ENCODE data around the gene NUDT22.

NUDT22 gene

DNA sequence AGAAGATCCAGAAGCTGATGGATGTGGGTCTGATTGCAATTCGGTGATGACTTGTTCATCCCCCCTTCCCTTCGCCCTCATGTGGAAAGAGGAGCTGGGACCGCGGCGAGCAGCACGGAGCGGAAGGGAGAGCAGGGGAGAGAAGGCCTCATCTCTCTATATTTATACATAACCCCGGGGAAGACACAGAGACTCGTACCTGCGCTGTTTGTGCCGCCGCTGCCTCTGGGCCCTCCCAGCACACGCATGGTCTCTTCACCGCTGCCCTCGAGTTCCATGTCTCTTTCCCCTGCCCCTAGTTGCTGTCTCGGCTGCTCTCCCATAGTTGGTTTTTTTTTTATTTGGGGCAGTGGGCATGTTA, 22.0 kb upstream of the NUDT22 start:
- Histone ChIP-seq H2AFZ (ENCODE audit: low read length) (no peak overlapping the region), H3K27me3 (ENCODE audit: insufficient read depth, low read length) (no peaks in the 10 kb centered on the region), H3F3A (ENCODE audit: insufficient read depth, low read length) (no peaks in the 10 kb centered on the region), H3K4me3 (ENCODE audit: low read depth, low read length, poor library complexity, severe bottlenecking) (no peak overlapping the region), H3K9me2 (ENCODE audit: low read depth, low read length) (no peaks in the 10 kb centered on the region), H3K4me2 (ENCODE audit: low read length) (no peak overlapping the region), H3K4me1 (ENCODE audit: insufficient read depth, low read length, severe bottlenecking) (peaks cover 39% of the 10 kb centered on the region), H3K36me3 (ENCODE audit: insufficient read depth, low read length) (peaks cover 76% of the 10 kb centered on the region), H3K9ac (ENCODE audit: low read length) (no peak overlapping the region), H4K20me1 (ENCODE audit: insufficient read depth, low read length) (no peaks in the 10 kb centered on the region), H3K79me2 (ENCODE audit: insufficient read depth, low read length) (no peaks in the 10 kb centered on the region), H3K9me3 (ENCODE audit: low read length) (no peaks in the 10 kb centered on the region), H3K27ac (ENCODE audit: low read depth, low read length, poor library complexity, severe bottlenecking) (no peak overlapping the region)
- TF ChIP-seq CTCF (IDR thresholded peaks at IDR 0.05; ENCODE audit: low read length) (no peak), EZH2 (IDR thresholded peaks at IDR 0.05; ENCODE audit: borderline replicate concordance, low read length) (no peak)

GRCh38 chr11:64204464-64204989, 21.5 kb upstream of the NUDT22 start:
- no peaks in the 10 kb centered on the region for H3F3A ChIP-seq (ENCODE audit: insufficient read depth, low read length)
- no peak overlapping the region for H3K9ac ChIP-seq (ENCODE audit: low read length)
- no peaks in the 10 kb centered on the region for H3K9me2 ChIP-seq (ENCODE audit: low read depth, low read length)
- H3K36me3 ChIP-seq (ENCODE audit: insufficient read depth, low read length), result peaks cover 73% of the 10 kb centered on the region
- no peaks in the 10 kb centered on the region for H4K20me1 ChIP-seq (ENCODE audit: insufficient read depth, low read length)
- peak; percentile 86 for TF ChIP-seq CTCF (IDR thresholded peaks at IDR 0.05; ENCODE audit: low read length)
- no peak for TF ChIP-seq EZH2 (IDR thresholded peaks at IDR 0.05; ENCODE audit: borderline replicate concordance, low read length)
- H3K9me3 ChIP-seq (ENCODE audit: low read length), result no peaks in the 10 kb centered on the region
- H3K4me2 ChIP-seq (ENCODE audit: low read length), result no peak overlapping the region
- peaks cover 41% of the 10 kb centered on the region for H3K4me1 ChIP-seq (ENCODE audit: insufficient read depth, low read length, severe bottlenecking)
- H3K27ac ChIP-seq (ENCODE audit: low read depth, low read length, poor library complexity, severe bottlenecking), result peak overlapping the region; percentile 82
- H2AFZ ChIP-seq (ENCODE audit: low read length), result no peak overlapping the region
- H3K4me3 ChIP-seq (ENCODE audit: low read depth, low read length, poor library complexity, severe bottlenecking), result no peak overlapping the region
- no peaks in the 10 kb centered on the region for H3K27me3 ChIP-seq (ENCODE audit: insufficient read depth, low read length)
- H3K79me2 ChIP-seq (ENCODE audit: insufficient read depth, low read length), result no peaks in the 10 kb centered on the region

GRCh38 chr11:64206457-64207255, 19.4 kb upstream of the NUDT22 start, which contains the start of gene FERMT3:
Gene FERMT3, plus strand, starts transcription at chr11:64206721. Its CDS starts 644 bp downstream, at chr11:64207365.
- peak within 1 kb of the TSS; percentile 90 for H3K4me2 ChIP-seq (ENCODE audit: low read length)
- no peaks in the 10 kb centered on the region for H3K79me2 ChIP-seq (ENCODE audit: insufficient read depth, low read length)
- peaks cover 41% of the 10 kb centered on the region for H3K4me1 ChIP-seq (ENCODE audit: insufficient read depth, low read length, severe bottlenecking)
- H3K9ac ChIP-seq (ENCODE audit: low read length), result peak within 1 kb of the TSS; percentile 80
- H3K36me3 ChIP-seq (ENCODE audit: insufficient read depth, low read length), result peaks cover 67% of the 10 kb centered on the region
- peak within 1 kb of the TSS; percentile 82 for H3K27ac ChIP-seq (ENCODE audit: low read depth, low read length, poor library complexity, severe bottlenecking)
- no peaks in the 10 kb centered on the region for H3F3A ChIP-seq (ENCODE audit: insufficient read depth, low read length)
- H3K9me2 ChIP-seq (ENCODE audit: low read depth, low read length), result no peaks in the 10 kb centered on the region
- no peaks in the 10 kb centered on the region for H3K27me3 ChIP-seq (ENCODE audit: insufficient read depth, low read length)
- H2AFZ ChIP-seq (ENCODE audit: low read length), result no peak within 1 kb of the TSS
- H4K20me1 ChIP-seq (ENCODE audit: insufficient read depth, low read length), result no peaks in the 10 kb centered on the region
- TF ChIP-seq EZH2 (IDR thresholded peaks at IDR 0.05; ENCODE audit: borderline replicate concordance, low read length), result no peak
- no peaks in the 10 kb centered on the region for H3K9me3 ChIP-seq (ENCODE audit: low read length)
- H3K4me3 ChIP-seq (ENCODE audit: low read depth, low read length, poor library complexity, severe bottlenecking), result peak within 1 kb of the TSS; percentile 66

All from OCI-LY1 (cell line).